WI38 (cell line): ENCODE data around the gene BNIP2.

Experiments used
- H3K4me3 ChIP-seq: 2 replicates; pipeline ENCODE4 v1.5.1; 2011; ENCODE audit warnings: low read depth, mild to moderate bottlenecking, control low read depth, low read length
- CTCF ChIP-seq: IDR thresholded peaks from 2 replicates; pipeline ENCODE4 v1.5.1; 2012; ENCODE audit warnings: low read depth, mild to moderate bottlenecking, control low read depth, low read length

BNIP2 gene

GRCh38 chr15:59622289-59622688 lies 66.8 kb downstream of the BNIP2 start:
- H3K4me3 ChIP-seq: no peak overlapping the region

GRCh38 chr15:59618406-59618805 lies 70.7 kb downstream of the BNIP2 start:
- H3K4me3 ChIP-seq: no peak overlapping the region
- no peak for TF ChIP-seq CTCF

More at GRCh38 chr15:59622289-59622688, 66.8 kb downstream of the BNIP2 start:
- TF ChIP-seq CTCF: 0 out of 2 replicates have a peak, but pooled peaks have one; percentile 25

GRCh38 chr15:59616379-59616778 lies 72.7 kb downstream of the BNIP2 start:
- TF ChIP-seq CTCF: no peak

GRCh38 chr15:59615661-59616060 lies 73.5 kb downstream of the BNIP2 start:
- no peak overlapping the region for H3K4me3 ChIP-seq
- no peak for TF ChIP-seq CTCF

More at GRCh38 chr15:59616379-59616778, 72.7 kb downstream of the BNIP2 start:
- no peak overlapping the region for H3K4me3 ChIP-seq

GRCh38 chr15:59614153-59614552 lies 75.0 kb downstream of the BNIP2 start:
- TF ChIP-seq CTCF: no peak
- H3K4me3 ChIP-seq: no peak overlapping the region

GRCh38 chr15:59611276-59612260 lies 77.6 kb downstream of the BNIP2 start, which contains the start of gene GCNT3:
GCNT3 (plus strand) TSS chr15:59611783; CDS start chr15:59618239, 6,456 bp downstream.
- H3K4me3 ChIP-seq: no peak within 1 kb of the TSS
- TF ChIP-seq CTCF: no peak
